WTC11 (cell line): ENCODE measurements around the gene RUNX2. TPM values are rescaled to one million over a fixed set of nuclear protein-coding genes. Genes with fewer than 3 reads are reported as not detected.

ENCODE experiments used
- ATAC-seq: fragments of 200-7000 bp; cut with Tn5 transposase; 2 replicates; pipeline ENCODE4 v1.10.0; 2021; ENCODE audit warnings: mild to moderate bottlenecking, moderate library complexity
- CTCF ChIA-PET: fragments of 300-600 bp; sonication (Branson Sonifier 250); formaldehyde crosslinking; loops from one replicate; lab custom pipeline; 2021; ENCODE audit warnings: antibody characterized with exemption; lab: Charles Lee
- POLR2A ChIA-PET: fragments of 350-600 bp; sonication (Branson Sonifier 250); formaldehyde crosslinking; loops from one replicate; lab custom pipeline; 2021; ENCODE audit warnings: antibody characterized with exemption; lab: Charles Lee
- DNase-seq: peaks from one replicate; pipeline ENCODE4 v3.0.0; 2021; ENCODE audit warnings: low spot score
- H3K27ac Mint-ChIP-seq: 2 replicates; pipeline ENCODE4 v1.8.0; 2021; ENCODE audit warnings: mixed read lengths
- H3K27me3 Mint-ChIP-seq: 2 replicates; pipeline ENCODE4 v1.8.0; 2021; ENCODE audit warnings: low read depth, mild to moderate bottlenecking, moderate library complexity, mixed read lengths
- H3K36me3 Mint-ChIP-seq: 2 replicates; pipeline ENCODE4 v1.8.0; 2021; ENCODE audit warnings: mixed read lengths
- H3K4me1 Mint-ChIP-seq: 2 replicates; pipeline ENCODE4 v1.8.0; 2022; ENCODE audit warnings: mixed read lengths
- H3K4me3 Mint-ChIP-seq: 2 replicates; pipeline ENCODE4 v1.8.0; 2021; ENCODE audit warnings: mild to moderate bottlenecking, moderate library complexity, mixed read lengths
- H3K9me3 Mint-ChIP-seq: 2 replicates; pipeline ENCODE4 v1.8.0; 2021; ENCODE audit warnings: mixed read lengths
- ATF1 ChIP-seq: sonication (generic); formaldehyde crosslinking; IDR thresholded peaks from 2 replicates; pipeline ENCODE4 v1.8.1; 2023; ENCODE audit warnings: mild to moderate bottlenecking, moderate library complexity, missing genetic modification reagents
- ATF3 ChIP-seq: sonication (generic); formaldehyde crosslinking; conservative IDR thresholded peaks from 2 replicates; pipeline ENCODE4 v1.8.1; 2022; ENCODE audit warnings: mild to moderate bottlenecking, missing genetic modification reagents
- FOXJ3 ChIP-seq: sonication (generic); formaldehyde crosslinking; IDR thresholded peaks from 2 replicates; pipeline ENCODE4 v1.9.0; 2021; ENCODE audit warnings: missing genetic modification reagents, mild to moderate bottlenecking, borderline replicate concordance
- FOXK1 ChIP-seq: sonication (generic); formaldehyde crosslinking; IDR thresholded peaks from 2 replicates; pipeline ENCODE4 v1.8.0; 2022; ENCODE audit warnings: mild to moderate bottlenecking, moderate library complexity, missing genetic modification reagents
- JAZF1 ChIP-seq: fragments of 250-450 bp; sonication (Bioruptor Pico); IDR thresholded peaks from 2 replicates; pipeline ENCODE4 v1.9.0; 2021; ENCODE audit warnings: moderate library complexity, mild to moderate bottlenecking, inconsistent platforms
- MXD4 ChIP-seq: fragments of 250-450 bp; sonication (Bioruptor Pico); IDR thresholded peaks from 2 replicates; pipeline ENCODE4 v1.8.0; 2021; ENCODE audit warnings: mild to moderate bottlenecking, moderate library complexity, borderline replicate concordance
- MYBL2 ChIP-seq: sonication (generic); formaldehyde crosslinking; IDR thresholded peaks from 2 replicates; pipeline ENCODE4 v1.8.1; 2023; ENCODE audit warnings: mild to moderate bottlenecking, moderate library complexity, missing genetic modification reagents
- NFATC4 ChIP-seq: fragments of 250-450 bp; sonication (Bioruptor Pico); IDR thresholded peaks from 2 replicates; pipeline ENCODE4 v1.9.0; 2021; ENCODE audit warnings: mild to moderate bottlenecking
- NFE2L1 ChIP-seq: sonication (generic); formaldehyde crosslinking; IDR thresholded peaks from 2 replicates; pipeline ENCODE4 v1.8.1; 2023; ENCODE audit warnings: missing genetic modification reagents
- NR1H2 ChIP-seq: sonication (generic); formaldehyde crosslinking; IDR thresholded peaks from 2 replicates; pipeline ENCODE4 v1.9.0; 2021; ENCODE audit warnings: mild to moderate bottlenecking, moderate library complexity, missing genetic modification reagents
- PRRX2 ChIP-seq: fragments of 250-450 bp; sonication (Bioruptor Pico); IDR thresholded peaks from 2 replicates; pipeline ENCODE4 v1.8.0; 2021; ENCODE audit warnings: mild to moderate bottlenecking
- RORB ChIP-seq: fragments of 250-450 bp; sonication (Bioruptor Pico); IDR thresholded peaks from 2 replicates; pipeline ENCODE4 v1.9.0; 2021; ENCODE audit warnings: mild to moderate bottlenecking
- SMAD3 ChIP-seq: sonication (generic); formaldehyde crosslinking; IDR thresholded peaks from 2 replicates; pipeline ENCODE4 v1.8.0; 2022; ENCODE audit warnings: missing genetic modification reagents, mild to moderate bottlenecking, borderline replicate concordance
- SP1 ChIP-seq: sonication (generic); formaldehyde crosslinking; conservative IDR thresholded peaks from 2 replicates; pipeline ENCODE4 v1.8.1; 2022; ENCODE audit warnings: missing genetic modification reagents
- TCF7 ChIP-seq: sonication (generic); formaldehyde crosslinking; IDR thresholded peaks from 2 replicates; pipeline ENCODE4 v1.8.0; 2022; ENCODE audit warnings: mild to moderate bottlenecking, low read depth, missing genetic modification reagents, moderate library complexity
- TEAD4 ChIP-seq: sonication (generic); formaldehyde crosslinking; IDR thresholded peaks from 2 replicates; pipeline ENCODE4 v1.8.0; 2022; ENCODE audit warnings: mild to moderate bottlenecking, missing genetic modification reagents
- ZNF219 ChIP-seq: sonication (generic); formaldehyde crosslinking; IDR thresholded peaks from 2 replicates; pipeline ENCODE4 v1.8.0; 2023; ENCODE audit warnings: missing genetic modification reagents, mild to moderate bottlenecking, borderline replicate concordance
- ZNF263 ChIP-seq: sonication (generic); formaldehyde crosslinking; IDR thresholded peaks from 2 replicates; pipeline ENCODE4 v1.8.1; 2022; ENCODE audit warnings: low read depth, mild to moderate bottlenecking, moderate library complexity, missing genetic modification reagents
- total RNA-seq: library from RNA; stranded (reverse); gene quantifications from 3 replicates; pipeline ENCODE4 v1.2.3, GENCODE V29; 2021
- TF ChIP-seq, protein P1 (sequence below): sonication (generic); formaldehyde crosslinking; IDR thresholded peaks from 2 replicates; pipeline ENCODE4 v1.8.1; 2022; ENCODE audit warnings: mild to moderate bottlenecking, missing genetic modification reagents, moderate library complexity, borderline replicate concordance
- TF ChIP-seq, protein P2 (sequence below): fragments of 250-450 bp; sonication (Bioruptor Pico); IDR thresholded peaks from 2 replicates; pipeline ENCODE4 v1.9.0; 2021; ENCODE audit warnings: moderate library complexity, mild to moderate bottlenecking, inconsistent platforms, borderline replicate concordance
- TF ChIP-seq, protein P3 (sequence below): sonication (generic); formaldehyde crosslinking; conservative IDR thresholded peaks from 2 replicates; pipeline ENCODE4 v1.8.1; 2023; ENCODE audit warnings: mild to moderate bottlenecking, low read depth, missing genetic modification reagents, moderate library complexity
- TF ChIP-seq, protein P4 (sequence below): sonication (generic); formaldehyde crosslinking; IDR thresholded peaks from 2 replicates; pipeline ENCODE4 v1.8.1; 2023; ENCODE audit warnings: mild to moderate bottlenecking, missing genetic modification reagents
- TF ChIP-seq, protein P5 (sequence below): sonication (generic); formaldehyde crosslinking; IDR thresholded peaks from 2 replicates; pipeline ENCODE4 v1.8.0; 2023; ENCODE audit warnings: mild to moderate bottlenecking, missing genetic modification reagents

The RUNX2 gene
- total RNA-seq, 1 experiment from 2014 or later: 0.28 TPM

- ChIA-PET CTCF (no interaction called here), POLR2A (no interaction called here)
- H3K27ac Mint-ChIP-seq: no peak overlapping the region
- peaks cover 24% of the 10 kb centered on the region for H3K4me1 Mint-ChIP-seq
- DNase-seq: no peak
- ATAC-seq: no peak
- H3K4me3 Mint-ChIP-seq: no peak overlapping the region
- H3K36me3 Mint-ChIP-seq: no peaks in the 10 kb centered on the region
- H3K27me3 Mint-ChIP-seq: no peaks in the 10 kb centered on the region
- TF ChIP-seq SP1: no peak
- TF ChIP-seq NFATC4 (CRISPR knock-in tag): no peak
- TF ChIP-seq FOXK1: no peak
- TF ChIP-seq NR1H2 (CRISPR knock-in tag): no peak
- TF ChIP-seq PRRX2 (CRISPR knock-in tag): no peak
- no peak for TF ChIP-seq NFE2L1
- TF ChIP-seq, protein P1, sequence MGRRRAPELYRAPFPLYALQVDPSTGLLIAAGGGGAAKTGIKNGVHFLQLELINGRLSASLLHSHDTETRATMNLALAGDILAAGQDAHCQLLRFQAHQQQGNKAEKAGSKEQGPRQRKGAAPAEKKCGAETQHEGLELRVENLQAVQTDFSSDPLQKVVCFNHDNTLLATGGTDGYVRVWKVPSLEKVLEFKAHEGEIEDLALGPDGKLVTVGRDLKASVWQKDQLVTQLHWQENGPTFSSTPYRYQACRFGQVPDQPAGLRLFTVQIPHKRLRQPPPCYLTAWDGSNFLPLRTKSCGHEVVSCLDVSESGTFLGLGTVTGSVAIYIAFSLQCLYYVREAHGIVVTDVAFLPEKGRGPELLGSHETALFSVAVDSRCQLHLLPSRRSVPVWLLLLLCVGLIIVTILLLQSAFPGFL: no peak
- no peaks in the 10 kb centered on the region for H3K9me3 Mint-ChIP-seq
Measured at GRCh38 chr6:45328523-45328922, 393 bp downstream of the RUNX2 start.

GRCh38 chr6:45344900-45345299 lies 16.8 kb downstream of the RUNX2 start:
- CTCF ChIA-PET: no interaction called here
- H3K4me1 Mint-ChIP-seq: peaks cover 9% of the 10 kb centered on the region; the same call in 1 of the 2 replicates
- no peak for ATAC-seq
- no peak overlapping the region for H3K27ac Mint-ChIP-seq
- DNase-seq: no peak
- H3K9me3 Mint-ChIP-seq: no peaks in the 10 kb centered on the region
- no peaks in the 10 kb centered on the region for H3K27me3 Mint-ChIP-seq
- POLR2A ChIA-PET: no interaction called here
- H3K36me3 Mint-ChIP-seq: no peaks in the 10 kb centered on the region
- TF ChIP-seq MYBL2 (CRISPR knock-in tag): no peak
- TF ChIP-seq ATF1 (CRISPR knock-in tag): no peak
- no peak for TF ChIP-seq FOXJ3 (CRISPR knock-in tag)
- TF ChIP-seq JAZF1: no peak
- TF ChIP-seq, protein P2, sequence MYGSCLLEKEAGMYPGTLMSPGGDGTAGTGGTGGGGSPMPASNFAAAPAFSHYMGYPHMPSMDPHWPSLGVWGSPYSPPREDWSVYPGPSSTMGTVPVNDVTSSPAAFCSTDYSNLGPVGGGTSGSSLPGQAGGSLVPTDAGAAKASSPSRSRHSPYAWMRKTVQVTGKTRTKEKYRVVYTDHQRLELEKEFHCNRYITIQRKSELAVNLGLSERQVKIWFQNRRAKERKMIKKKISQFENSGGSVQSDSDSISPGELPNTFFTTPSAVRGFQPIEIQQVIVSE (CRISPR knock-in tag): no peak
- TF ChIP-seq, protein P3, sequence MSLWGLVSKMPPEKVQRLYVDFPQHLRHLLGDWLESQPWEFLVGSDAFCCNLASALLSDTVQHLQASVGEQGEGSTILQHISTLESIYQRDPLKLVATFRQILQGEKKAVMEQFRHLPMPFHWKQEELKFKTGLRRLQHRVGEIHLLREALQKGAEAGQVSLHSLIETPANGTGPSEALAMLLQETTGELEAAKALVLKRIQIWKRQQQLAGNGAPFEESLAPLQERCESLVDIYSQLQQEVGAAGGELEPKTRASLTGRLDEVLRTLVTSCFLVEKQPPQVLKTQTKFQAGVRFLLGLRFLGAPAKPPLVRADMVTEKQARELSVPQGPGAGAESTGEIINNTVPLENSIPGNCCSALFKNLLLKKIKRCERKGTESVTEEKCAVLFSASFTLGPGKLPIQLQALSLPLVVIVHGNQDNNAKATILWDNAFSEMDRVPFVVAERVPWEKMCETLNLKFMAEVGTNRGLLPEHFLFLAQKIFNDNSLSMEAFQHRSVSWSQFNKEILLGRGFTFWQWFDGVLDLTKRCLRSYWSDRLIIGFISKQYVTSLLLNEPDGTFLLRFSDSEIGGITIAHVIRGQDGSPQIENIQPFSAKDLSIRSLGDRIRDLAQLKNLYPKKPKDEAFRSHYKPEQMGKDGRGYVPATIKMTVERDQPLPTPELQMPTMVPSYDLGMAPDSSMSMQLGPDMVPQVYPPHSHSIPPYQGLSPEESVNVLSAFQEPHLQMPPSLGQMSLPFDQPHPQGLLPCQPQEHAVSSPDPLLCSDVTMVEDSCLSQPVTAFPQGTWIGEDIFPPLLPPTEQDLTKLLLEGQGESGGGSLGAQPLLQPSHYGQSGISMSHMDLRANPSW (CRISPR knock-in tag): no peak
- no peak for TF ChIP-seq ZNF263 (CRISPR knock-in tag)
- no peak overlapping the region for H3K4me3 Mint-ChIP-seq

- DNase-seq (no peak), ATAC-seq (no peak)
- Mint-ChIP-seq H3K4me3 (no peak overlapping the region), H3K36me3 (no peaks in the 10 kb centered on the region), H3K27ac (no peak overlapping the region), H3K27me3 (no peaks in the 10 kb centered on the region), H3K9me3 (no peaks in the 10 kb centered on the region), H3K4me1 (peaks cover 8% of the 10 kb centered on the region)
- ChIA-PET CTCF (no interaction called here), POLR2A (interaction anchor here (0.6 kb wide), 1 partner anchor 102 kb away, joined by 4 read pairs; no protein-coding TSS in a partner anchor)
- TF ChIP-seq SMAD3 (CRISPR knock-in tag): no peak
- TF ChIP-seq TEAD4 (CRISPR knock-in tag): no peak
- TF ChIP-seq, protein P4, sequence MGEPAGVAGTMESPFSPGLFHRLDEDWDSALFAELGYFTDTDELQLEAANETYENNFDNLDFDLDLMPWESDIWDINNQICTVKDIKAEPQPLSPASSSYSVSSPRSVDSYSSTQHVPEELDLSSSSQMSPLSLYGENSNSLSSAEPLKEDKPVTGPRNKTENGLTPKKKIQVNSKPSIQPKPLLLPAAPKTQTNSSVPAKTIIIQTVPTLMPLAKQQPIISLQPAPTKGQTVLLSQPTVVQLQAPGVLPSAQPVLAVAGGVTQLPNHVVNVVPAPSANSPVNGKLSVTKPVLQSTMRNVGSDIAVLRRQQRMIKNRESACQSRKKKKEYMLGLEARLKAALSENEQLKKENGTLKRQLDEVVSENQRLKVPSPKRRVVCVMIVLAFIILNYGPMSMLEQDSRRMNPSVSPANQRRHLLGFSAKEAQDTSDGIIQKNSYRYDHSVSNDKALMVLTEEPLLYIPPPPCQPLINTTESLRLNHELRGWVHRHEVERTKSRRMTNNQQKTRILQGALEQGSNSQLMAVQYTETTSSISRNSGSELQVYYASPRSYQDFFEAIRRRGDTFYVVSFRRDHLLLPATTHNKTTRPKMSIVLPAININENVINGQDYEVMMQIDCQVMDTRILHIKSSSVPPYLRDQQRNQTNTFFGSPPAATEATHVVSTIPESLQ: no peak
- TF ChIP-seq MXD4: no peak
- TF ChIP-seq, protein P5, sequence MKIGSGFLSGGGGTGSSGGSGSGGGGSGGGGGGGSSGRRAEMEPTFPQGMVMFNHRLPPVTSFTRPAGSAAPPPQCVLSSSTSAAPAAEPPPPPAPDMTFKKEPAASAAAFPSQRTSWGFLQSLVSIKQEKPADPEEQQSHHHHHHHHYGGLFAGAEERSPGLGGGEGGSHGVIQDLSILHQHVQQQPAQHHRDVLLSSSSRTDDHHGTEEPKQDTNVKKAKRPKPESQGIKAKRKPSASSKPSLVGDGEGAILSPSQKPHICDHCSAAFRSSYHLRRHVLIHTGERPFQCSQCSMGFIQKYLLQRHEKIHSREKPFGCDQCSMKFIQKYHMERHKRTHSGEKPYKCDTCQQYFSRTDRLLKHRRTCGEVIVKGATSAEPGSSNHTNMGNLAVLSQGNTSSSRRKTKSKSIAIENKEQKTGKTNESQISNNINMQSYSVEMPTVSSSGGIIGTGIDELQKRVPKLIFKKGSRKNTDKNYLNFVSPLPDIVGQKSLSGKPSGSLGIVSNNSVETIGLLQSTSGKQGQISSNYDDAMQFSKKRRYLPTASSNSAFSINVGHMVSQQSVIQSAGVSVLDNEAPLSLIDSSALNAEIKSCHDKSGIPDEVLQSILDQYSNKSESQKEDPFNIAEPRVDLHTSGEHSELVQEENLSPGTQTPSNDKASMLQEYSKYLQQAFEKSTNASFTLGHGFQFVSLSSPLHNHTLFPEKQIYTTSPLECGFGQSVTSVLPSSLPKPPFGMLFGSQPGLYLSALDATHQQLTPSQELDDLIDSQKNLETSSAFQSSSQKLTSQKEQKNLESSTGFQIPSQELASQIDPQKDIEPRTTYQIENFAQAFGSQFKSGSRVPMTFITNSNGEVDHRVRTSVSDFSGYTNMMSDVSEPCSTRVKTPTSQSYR (CRISPR knock-in tag): no peak
- TF ChIP-seq JAZF1: no peak
- no peak for TF ChIP-seq SP1
- no peak for TF ChIP-seq ATF3 (CRISPR knock-in tag)
- TF ChIP-seq TCF7 (CRISPR knock-in tag): no peak
- TF ChIP-seq NR1H2 (CRISPR knock-in tag): no peak
- TF ChIP-seq ZNF219 (CRISPR knock-in tag): no peak
- no peak for TF ChIP-seq RORB (CRISPR knock-in tag)
Measured at GRCh38 chr6:45350186-45350710, 22.1 kb downstream of the RUNX2 start.
